GM18873 (cell line): Measurements from ENCODE around the gene NUAK1.

ENCODE experiments used
- ATAC-seq: cut with Tn5 transposase; IDR thresholded peaks from one replicate; pipeline ENCODE4 v1.9.1; 2021; ENCODE audit warnings: mild to moderate bottlenecking, moderate library complexity, moderate number of reproducible peaks; ENCODE audit not compliant: unreplicated experiment, low FRiP score

The NUAK1 gene

DNA sequence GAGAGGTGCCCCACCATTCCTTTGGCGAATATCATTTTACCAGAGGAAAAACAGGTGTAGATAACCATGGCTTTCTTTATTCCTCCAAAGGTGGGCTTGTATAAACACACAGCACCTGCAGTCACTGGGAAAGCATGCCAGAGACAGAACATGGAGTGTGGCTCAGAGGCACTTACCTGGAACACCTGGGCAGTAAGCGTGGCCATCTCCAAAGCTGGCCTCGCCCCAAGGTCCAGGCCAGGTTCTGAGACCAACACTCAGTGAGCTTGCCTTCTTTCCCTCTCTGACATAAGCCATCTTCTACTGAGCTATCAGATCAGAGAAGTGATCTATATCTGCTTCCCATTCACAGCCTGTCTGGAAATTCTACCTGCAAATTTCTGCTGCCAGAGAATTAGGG is 70.5 kb downstream of the NUAK1 start:
- no peak for ATAC-seq

DNA sequence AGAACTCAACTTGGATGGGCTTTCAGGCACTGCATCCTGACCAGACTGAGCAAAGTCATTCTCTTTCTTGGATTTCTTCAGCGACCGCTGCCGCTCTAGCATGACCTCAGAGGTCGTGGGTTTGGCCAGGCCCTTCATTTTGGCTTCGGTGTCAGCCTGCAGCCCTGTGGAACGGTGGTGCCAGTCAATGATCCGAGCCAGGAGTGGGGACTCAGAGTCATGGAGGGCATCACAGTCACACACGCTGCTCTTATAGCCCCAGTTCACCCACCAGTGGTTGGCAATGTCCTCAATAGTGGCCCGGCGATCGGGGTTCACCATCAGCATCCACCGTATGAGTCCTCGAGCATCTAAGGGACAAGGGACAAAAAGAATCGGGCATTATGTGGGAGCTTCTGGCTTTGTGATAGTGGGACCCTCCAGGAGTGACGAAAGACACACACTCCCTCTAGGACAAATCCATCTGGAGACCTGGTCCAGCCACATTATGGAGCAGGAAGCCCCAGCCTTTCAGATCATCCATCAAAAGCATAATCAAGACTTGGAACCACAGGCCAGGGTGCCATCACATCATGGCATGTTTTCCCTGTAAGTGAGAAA is 71.0 kb downstream of the NUAK1 start:
- ATAC-seq: no peak

DNA sequence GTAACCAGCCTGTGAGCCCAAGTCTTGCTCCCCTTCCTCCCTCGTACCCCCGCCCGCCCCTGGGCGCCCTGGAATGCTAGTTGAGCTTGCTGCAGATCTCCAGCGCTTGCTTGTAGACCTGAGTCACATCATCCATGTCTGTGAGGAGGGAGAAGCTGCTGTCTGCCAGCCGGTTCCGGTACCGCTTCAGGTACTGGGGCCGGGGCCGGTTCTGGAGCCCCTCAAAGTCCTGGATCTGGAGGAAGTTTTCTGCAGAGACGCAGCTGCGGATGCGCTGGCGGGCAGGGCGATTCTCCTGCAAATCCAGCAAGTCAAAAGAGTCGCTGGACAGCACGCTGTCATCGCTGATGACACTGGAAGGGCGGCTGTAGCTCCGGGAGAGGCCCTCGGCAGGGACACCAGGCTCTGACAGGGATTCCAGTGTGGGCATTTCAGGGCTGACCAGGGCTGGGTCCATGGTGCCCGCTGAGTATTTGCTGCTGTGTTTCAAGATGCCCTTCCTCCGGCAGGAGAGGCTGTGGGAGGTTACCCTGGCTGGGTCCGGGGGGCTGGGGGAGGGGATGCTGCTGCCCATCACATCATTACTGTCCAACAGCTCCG is 71.9 kb downstream of the NUAK1 start:
- no peak for ATAC-seq

DNA sequence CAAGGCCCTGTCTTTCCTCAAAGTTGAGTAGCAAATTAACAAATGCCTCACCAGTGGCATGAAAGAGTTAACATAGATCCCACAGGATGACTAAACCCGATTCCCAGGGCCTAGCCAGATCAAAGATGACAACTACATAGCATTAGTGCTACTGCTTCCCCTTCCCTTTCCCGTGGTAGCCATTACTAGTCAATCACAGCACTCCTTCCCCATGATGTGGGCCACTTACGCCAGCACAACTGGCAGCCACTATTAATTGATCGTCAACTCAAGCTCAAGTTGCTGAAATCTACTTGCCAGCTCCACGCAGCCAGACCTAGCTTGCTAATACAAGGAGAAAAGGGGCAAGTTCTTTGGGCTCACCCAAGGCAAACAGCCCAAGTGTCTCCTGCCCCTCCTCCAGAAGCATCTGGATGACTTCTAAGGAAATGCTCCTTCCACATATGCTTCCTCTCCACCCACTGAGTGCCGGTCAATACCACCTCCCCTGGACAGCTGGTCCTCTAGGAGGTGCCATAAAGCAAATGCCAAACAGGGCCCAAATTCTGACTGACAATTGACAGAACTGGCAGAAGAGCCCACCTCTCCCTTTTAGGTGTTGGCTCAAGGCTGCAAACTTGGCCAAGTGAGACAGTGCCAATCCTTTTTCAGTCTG is 72.6 kb downstream of the NUAK1 start:
- no peak for ATAC-seq

DNA sequence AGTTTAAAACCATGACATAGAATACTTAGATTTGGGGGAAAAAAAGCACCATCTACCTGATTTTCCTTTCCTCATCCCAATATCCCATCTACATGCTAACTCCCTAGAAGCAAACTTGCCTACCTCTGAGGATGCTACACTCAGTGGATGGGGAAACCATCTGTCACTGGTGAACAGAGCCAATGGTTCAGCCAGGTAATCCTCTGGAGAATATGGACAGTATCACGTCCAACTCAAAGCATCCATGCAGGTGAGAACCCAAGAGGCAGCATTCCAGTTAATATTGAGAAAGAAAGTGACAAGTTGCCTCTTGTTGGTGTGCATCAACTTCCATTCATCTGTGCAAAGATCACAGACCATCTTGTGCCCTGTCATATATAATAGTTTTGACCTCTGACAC is 73.2 kb downstream of the NUAK1 start:
- ATAC-seq: no peak

DNA sequence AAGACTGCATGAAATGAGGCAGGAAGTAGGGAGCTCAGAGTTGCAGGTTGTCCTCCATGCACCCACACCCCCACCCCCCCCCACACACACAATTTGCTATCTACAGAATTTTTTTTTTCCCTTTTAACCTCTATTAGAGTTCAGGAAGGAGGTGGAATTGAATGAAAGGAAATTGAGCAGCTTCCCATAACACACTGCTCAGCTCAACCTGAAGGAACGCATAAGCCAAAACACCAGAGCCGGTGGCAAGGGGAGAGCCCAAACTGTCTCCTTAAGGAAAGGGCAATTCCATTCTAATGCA is 74.1 kb downstream of the NUAK1 start:
- no peak for ATAC-seq

DNA sequence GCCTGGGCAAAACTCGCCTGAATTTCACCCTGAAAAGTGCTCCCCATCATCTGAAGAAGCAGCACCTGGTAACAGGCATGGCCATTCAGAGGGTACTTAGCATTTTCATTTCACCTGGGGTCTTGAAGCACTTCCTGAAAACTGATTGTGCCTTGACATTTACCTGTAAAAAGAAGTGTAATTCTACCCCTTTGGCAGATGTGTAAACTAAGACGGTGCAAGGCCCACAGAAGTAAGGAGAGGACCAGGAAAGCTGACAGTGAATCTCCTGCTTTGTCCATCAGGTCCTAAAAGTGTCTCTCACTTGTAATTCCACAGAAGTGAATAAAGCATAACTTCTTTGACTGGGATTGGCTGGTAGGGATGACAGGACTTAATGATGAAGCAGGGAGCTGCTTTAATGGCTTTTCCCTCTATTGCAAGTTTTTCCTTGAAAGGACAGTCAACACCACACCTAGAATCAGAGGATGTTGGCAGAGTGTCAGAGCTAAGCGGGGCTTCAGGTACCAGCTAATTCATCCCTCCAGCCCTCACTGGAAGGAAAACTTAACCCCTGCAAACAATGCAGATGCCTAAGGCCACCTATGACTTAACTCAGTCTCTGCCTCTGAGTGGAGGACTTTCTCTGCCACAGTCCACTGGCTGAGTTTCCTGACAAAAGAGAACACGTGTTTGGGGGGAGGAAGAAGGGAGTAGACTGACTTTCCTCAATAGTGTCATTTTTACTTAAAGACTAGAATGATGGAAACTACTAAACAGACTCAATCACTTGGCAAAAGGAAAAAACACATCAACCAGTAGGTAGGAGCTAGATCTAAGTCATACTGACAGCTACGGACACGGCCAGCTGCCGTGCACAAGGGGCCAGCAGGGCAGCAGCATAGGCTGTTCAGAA is 74.7 kb downstream of the NUAK1 start:
- ATAC-seq: no peak

DNA sequence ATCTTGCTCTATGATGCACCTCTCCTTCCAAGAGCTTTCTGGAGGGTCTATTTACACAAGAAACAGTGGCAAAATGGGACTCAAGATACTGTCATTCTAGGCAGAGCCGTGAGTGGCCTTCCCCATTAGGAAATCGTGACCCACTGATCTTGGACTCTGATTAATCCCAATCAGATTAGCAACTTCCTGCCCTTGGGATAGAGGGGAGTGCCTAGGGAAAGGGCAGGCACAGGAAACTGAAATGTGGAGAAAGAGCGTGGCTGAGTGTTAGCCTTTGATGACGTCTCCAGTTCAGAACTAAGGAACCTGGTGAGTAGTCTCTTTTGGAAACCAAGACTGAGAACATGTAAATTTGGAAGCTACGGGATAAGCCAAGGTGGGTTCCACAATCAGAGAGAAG is 76.1 kb downstream of the NUAK1 start:
- ATAC-seq: no peak

DNA sequence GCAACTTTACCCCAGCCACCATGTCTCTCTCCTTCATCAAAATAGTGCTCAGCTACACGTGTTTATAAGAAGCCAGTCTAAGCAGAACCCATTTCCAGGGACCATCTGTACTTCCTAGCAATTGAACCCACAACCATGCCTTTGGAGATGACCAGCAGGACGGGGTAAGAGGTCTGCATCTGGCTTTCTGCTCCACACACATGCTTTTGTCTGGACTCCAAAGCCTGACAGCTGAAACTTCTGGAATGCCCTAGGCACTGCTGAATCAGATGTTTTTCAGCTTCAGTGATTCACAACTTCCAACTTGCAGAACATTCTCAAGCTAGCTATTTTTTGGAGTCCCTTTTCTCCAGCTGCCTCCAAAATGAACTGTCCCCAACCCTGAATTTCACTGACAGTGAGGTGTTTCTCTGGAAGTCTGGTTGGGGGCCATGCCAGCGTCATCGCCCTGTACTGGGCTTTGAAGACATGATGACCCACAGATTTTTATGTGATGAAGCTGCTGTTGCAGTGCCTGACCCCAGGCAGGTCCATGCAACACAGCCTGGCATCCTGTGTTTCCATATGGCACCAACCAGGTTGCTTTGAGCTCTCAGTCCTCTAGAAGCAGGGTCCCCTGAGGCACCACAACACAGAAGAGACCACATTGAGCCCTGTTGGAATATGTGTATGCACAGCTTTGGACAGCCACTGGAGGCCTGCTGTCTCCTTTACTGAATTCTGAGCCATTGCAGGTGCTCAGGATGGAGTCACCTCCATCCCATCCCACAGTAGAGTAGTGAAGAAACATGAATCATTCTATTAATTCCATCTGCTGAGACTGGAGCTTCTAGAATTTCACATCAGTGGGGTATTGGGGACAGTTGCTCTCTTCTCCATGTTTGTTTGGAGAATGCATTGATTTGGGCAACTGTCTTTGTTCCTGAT is 80.2 kb downstream of the NUAK1 start:
- ATAC-seq: no peak

DNA sequence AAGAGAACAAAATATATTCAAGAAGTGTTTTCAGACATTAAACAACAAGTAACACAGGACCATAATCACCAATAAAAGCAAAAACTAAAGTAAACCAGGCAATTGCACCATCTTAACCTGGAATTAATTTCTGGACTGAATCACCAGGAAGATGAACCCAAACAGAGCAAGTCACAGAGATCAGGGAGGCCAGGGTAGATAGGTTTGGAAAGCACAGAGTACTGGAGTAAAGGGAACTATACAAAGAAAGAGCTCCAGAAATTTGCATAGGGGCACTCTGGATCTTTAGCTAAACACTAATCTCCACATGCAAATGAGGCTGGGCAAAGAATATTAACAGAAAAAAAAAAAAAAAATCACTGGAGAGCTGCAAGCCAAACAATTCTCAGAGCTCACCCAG is 84.7 kb downstream of the NUAK1 start:
- ATAC-seq: no peak

DNA sequence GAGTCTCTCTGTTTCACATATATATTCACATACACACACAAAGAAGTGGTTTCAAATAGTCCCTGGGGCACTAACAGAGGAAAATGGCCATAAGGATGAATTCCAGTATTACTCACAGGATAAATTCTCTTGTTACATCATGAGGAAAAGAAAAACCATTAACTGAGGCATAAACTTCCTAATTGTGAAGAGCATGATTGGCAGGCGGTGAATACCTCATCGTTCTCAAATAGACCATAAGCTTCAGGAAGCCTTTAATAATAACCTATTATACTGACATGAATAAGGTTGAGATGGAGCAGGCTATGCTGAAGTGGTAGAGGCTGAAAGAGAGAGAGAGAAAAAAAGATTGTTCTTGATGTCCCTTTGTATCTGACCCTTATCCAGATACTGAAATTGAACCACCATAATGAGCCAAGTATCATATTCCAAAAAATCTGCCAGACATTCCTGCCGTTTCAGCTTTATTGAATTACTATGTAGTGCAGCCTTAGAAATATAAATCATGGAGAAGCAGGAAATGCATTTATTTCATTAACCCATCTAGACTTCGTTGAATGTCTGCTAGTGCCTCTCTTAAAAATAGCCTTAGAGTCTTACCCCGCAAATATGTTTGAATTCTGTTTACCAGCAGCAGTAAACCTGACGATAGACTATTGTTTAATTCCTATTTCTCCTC is 86.8 kb downstream of the NUAK1 start:
- no peak for ATAC-seq

DNA sequence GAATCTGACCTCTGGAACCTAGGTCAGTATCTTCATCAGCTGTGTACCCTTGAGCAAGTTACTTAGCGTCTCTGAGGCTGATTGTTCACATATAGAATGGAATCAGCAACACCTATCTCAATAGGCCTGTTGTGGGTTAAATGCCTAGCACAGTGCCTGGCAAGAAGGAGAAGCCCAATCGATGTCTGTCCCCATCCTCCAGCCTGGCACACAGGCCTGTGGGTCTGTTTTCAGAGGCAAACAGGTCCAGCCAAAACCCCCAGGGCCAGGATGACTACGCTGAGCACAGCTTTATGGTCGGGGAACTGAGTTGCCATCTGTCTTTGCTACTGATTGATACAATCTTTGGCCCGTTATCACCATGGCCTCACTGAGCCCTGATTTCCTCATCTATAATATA is 89.2 kb downstream of the NUAK1 start:
- ATAC-seq: no peak

DNA sequence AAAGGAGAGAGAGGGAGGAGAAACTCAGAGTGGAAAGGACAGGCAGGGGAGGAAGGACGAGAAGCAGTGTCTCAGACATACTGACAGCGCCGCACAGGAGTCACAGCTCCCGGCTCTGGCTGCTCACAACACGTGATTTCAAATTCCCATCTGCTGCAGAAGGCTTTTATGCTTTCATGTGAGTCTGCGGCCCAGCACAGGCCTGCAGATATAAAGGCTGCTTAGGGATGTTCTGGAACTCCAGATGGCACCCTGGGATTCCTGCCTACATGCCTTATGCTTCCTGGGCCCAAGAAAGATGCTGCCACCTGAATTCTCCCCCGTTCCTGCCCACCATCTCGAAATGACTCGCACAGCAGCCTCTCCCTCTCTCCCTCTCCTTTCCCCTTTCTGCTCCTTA is 89.6 kb downstream of the NUAK1 start:
- no peak for ATAC-seq

DNA sequence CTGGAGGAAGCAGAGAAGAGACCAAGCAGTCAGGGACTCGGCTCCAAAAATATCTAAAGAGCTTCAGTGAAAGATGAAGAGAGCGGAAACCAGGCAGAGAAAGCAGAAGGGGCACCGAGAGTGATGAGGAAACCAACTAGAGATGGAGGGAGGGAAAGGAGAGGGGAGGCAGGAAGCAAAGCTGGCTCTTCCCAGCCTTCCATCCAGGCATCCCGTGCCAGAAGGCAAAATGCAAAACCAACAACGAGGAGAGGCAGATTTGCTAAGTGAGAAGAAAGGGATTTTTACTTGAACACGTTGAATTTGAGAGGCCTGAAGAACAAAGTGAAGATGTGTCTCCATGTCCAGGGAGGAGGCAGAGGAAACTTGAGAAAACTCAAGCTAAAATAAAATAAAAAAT is 90.1 kb downstream of the NUAK1 start:
- ATAC-seq: no peak

DNA sequence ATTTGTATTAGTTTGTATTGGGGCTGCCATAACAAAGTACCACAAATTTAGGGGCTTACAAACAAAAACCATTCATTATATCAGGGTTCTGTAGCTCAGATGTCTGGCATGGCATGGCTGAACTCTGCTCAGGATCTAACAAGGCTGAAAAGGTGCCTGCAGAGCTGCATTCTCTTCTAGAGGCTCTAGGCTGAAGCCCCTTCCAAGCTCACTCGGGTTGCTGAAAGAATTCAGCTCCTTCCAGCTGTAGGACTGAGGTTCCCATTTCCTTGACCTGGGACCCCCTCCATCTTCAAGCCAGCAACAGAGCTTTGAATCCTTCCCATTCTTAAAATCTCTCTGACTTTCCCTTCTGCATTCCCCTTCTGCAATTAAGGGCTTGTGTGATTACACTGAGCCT is 90.7 kb downstream of the NUAK1 start:
- no peak for ATAC-seq

DNA sequence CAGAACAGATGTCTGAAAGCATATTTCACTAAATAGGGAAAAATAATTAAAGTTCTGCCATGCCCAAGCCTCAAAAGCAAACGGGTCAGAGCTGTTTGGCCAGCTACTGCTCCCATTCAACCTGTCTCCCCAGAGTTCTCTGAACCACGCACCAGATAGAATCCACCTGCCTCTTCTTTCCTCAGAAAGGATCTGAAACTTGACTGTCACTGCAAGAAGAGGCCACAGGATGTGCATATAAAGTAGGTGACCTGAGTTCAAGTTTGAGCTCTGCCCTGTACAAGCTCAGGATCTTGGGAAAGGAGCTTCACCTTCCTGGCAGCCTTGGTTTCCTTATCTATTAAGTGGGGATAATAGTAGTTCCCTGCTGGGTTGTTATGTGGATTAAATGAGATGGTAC is 91.8 kb downstream of the NUAK1 start:
- no peak for ATAC-seq

DNA sequence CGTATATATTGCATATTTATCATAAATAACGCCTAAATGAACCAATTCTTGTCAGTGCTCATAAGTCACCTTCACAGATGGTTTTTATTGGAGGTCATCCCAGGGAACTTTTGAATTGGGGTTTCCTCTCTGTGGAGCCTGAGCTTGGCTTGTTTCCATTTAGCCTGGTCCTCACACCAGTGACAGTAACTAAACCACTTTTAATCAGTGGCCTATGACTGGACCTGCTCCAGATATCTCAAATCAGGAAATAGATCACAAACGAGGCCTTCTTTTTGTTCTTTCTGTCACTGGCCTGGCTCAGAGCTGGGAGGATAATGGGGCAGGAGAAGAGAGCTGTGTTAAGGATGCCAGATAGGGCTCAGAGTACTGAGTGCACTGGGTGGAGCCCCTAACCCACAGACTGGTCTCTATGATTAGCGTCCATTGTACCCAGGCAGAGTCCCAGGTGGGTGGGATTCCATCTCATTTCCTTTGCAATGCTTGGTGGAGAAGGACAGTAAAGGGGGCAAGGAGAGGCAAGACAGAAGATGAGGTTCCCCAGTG is 92.4 kb downstream of the NUAK1 start:
- no peak for ATAC-seq

DNA sequence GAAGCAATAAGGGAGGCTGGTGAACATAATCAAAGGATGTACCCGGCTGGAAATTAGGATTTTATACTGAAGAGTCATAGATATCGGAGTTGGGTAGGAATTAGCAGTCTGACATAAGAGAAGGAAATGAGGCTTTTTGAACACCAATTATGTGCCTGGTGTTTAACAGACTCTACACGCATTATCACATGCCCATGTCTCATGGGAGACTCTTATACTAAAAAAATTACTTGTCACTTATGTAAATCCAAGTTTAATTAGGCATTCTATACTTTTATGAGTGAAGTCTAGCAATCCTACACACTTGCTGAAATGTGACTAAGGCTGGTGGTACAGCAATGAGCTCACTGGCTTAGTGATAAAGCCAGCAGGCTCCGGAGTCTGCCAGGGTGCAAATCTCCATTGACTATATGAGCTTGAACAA is 93.5 kb downstream of the NUAK1 start:
- ATAC-seq: no peak

DNA sequence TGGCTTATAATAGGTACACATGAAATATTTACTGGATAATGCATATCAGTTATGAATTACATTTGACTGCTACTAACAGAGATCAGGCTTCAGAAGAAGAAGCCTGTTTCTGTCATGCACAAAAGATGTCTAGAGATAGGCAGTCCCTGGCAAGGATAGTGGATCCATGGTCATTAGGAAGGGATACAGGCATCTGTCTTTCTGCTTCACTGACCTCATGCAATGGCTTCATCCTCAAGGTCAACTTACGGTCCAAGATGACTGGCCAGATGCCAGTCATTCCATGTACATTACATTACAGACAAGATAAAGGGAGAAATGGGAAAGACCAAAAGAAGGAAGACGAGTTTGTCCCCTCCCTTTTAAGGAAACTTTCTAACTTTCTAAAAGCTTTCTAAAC is 94.0 kb downstream of the NUAK1 start:
- ATAC-seq: no peak

DNA sequence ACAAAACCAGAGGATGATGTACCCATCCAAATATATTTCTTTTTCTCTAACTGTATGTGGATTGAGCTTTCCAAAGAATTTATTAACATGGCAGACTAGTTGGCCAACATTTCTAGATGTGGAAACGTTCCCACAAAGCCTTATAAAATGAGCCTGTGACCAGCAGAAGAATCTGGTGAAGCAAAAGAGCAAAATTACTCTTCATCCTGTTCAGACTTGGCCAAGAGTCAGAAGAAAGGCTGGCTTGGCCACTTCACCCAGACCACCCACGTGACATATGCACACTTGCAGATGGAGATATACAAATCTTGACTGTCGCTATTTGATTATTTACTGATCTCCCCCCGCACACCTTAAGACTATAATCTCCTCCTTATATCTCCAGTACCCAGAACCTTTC is 96.7 kb downstream of the NUAK1 start:
- ATAC-seq: no peak
